PC-9 (cell line): ENCODE results near the gene CACNG8. TPM values are rescaled to one million over a fixed set of nuclear protein-coding genes. Genes with fewer than 3 reads are reported as not detected.
A peak's percentile ranks its signal among the peaks of the same experiment; 100 is the strongest.

Experiments used
- BruUV-seq: library from RNA; stranded (reverse); fragments of 400-500 nt; replicated peaks from 2 replicates; lab custom pipeline; 2021; lab: Mats Ljungman, UMichigan
- CTCF ChIA-PET: fragments of 300-600 bp; sonication (Branson Sonifier 250); formaldehyde crosslinking; loops from one replicate; lab custom pipeline; 2022; ENCODE audit warnings: antibody characterized with exemption; lab: Charles Lee
- POLR2A ChIA-PET: fragments of 300-600 bp; sonication (Branson Sonifier 250); formaldehyde crosslinking; loops from one replicate; lab custom pipeline; 2022; ENCODE audit warnings: antibody characterized with exemption; ENCODE audit not compliant: unreplicated experiment; lab: Charles Lee
- DNase-seq, 2 experiments: peaks; one replicate each; pipeline versions ENCODE4 v3.0.0 to v3.0.0-alpha.2; 2015 to 2022; ENCODE audit warnings: mixed read lengths in 1 of 2
- H2AFZ ChIP-seq: fragments of 200-600 bp; sonication (generic); 2 replicates; pipeline ENCODE4 v1.8.1; 2017; ENCODE audit warnings: antibody characterized with exemption
- H3F3A ChIP-seq: fragments of 200-600 bp; sonication (generic); 2 replicates; pipeline ENCODE4 v1.8.1; 2017; ENCODE audit warnings: antibody characterized with exemption, mild to moderate bottlenecking, low read depth; ENCODE audit not compliant: insufficient read depth
- H3K27ac ChIP-seq: fragments of 200-600 bp; sonication (generic); 2 replicates; pipeline ENCODE4 v1.6.1; 2016; ENCODE audit warnings: mixed run types
- H3K27me3 ChIP-seq: fragments of 200-600 bp; sonication (generic); 2 replicates; pipeline ENCODE4 v1.6.1; 2016; ENCODE audit warnings: low read depth, mixed run types; ENCODE audit not compliant: insufficient read depth
- H3K36me3 ChIP-seq: fragments of 200-600 bp; sonication (generic); 2 replicates; pipeline ENCODE4 v1.6.1; 2016; ENCODE audit warnings: low read depth, mixed run types
- H3K4me1 ChIP-seq: fragments of 200-600 bp; sonication (generic); replicated peaks from 2 replicates; pipeline ENCODE4 v1.6.1; 2016; ENCODE audit warnings: mixed run types; ENCODE audit not compliant: insufficient read depth
- H3K4me2 ChIP-seq: fragments of 200-600 bp; sonication (generic); 2 replicates; pipeline ENCODE4 v1.6.1; 2017; ENCODE audit warnings: mixed run types
- H3K4me3 ChIP-seq: fragments of 200-600 bp; sonication (generic); 2 replicates; pipeline ENCODE4 v1.6.1; 2016; ENCODE audit warnings: mixed run types
- H3K79me2 ChIP-seq: fragments of 200-600 bp; sonication (generic); 2 replicates; pipeline ENCODE4 v1.6.1; 2017; ENCODE audit warnings: low read depth, mixed run types
- H3K9me2 ChIP-seq: fragments of 200-600 bp; sonication (generic); 2 replicates; pipeline ENCODE4 v1.8.1; 2017; ENCODE audit warnings: mild to moderate bottlenecking; ENCODE audit not compliant: insufficient read depth
- H3K9me3 ChIP-seq: fragments of 200-600 bp; sonication (generic); 2 replicates; pipeline ENCODE4 v1.8.1; 2016; ENCODE audit warnings: low read depth; ENCODE audit not compliant: insufficient read depth
- H4K20me1 ChIP-seq: fragments of 200-600 bp; sonication (generic); 2 replicates; pipeline ENCODE4 v1.8.1; 2017; ENCODE audit not compliant: insufficient read depth
- CTCF ChIP-seq: fragments of 200-600 bp; sonication (generic); conservative IDR thresholded peaks from 2 replicates; pipeline ENCODE4 v1.6.1; 2017; ENCODE audit warnings: mixed run types, antibody characterized with exemption, mild to moderate bottlenecking, moderate library complexity
- EZH2 ChIP-seq: fragments of 200-600 bp; sonication (generic); IDR thresholded peaks from 2 replicates; pipeline ENCODE4 v1.8.0; 2017; ENCODE audit warnings: antibody characterized with exemption, low read depth
- intact Hi-C: fragments of 100-400 bp; cut with micrococcal nuclease; formaldehyde crosslinking; loops from one replicate; pipeline ENCODE4 v1.10.0; 2022; ENCODE audit not compliant: unreplicated experiment
- total RNA-seq: library from RNA; stranded (reverse); gene quantifications from 2 replicates; pipeline ENCODE4 v1.2.3, GENCODE V29; 2021

Gene CACNG8
- total RNA-seq, 1 experiment from 2014 or later: 2.9 TPM

GRCh38 chr19:54002495-54003315 is 40.0 kb downstream of the CACNG8 start:
- Histone ChIP-seq H3K27ac (peak overlapping the region; percentile 78), H3K4me2 (peak overlapping the region; percentile 63), H3K9me2 (no peaks in the 10 kb centered on the region), H3K4me1 (peaks cover 55% of the 10 kb centered on the region), H3K9me3 (no peaks in the 10 kb centered on the region), H3F3A (peaks cover 55% of the 10 kb centered on the region), H2AFZ (0 out of 2 replicates have a peak overlapping the region, but pooled peaks have one; percentile 0), H3K4me3 (peak overlapping the region; percentile 34; the same call in 1 of the 2 replicates), H3K36me3 (no peaks in the 10 kb centered on the region; the same call in 1 of the 2 replicates), H3K27me3 (no peaks in the 10 kb centered on the region), H3K79me2 (no peaks in the 10 kb centered on the region), H4K20me1 (no peaks in the 10 kb centered on the region)
- BruUV-seq: no TSS peak
- ChIA-PET CTCF (interaction anchor here (0.6 kb wide), 1 partner anchor 94 kb away, joined by 5 read pairs; no protein-coding TSS in a partner anchor), POLR2A (interaction anchor here (0.6 kb wide), 1 partner anchor 22 kb away, joined by 3 read pairs; no protein-coding TSS in a partner anchor)
- intact Hi-C loops: no loop called here
- TF ChIP-seq EZH2: no peak
- peak in 1 of 2 experiments; percentile 93 for DNase-seq

DNA sequence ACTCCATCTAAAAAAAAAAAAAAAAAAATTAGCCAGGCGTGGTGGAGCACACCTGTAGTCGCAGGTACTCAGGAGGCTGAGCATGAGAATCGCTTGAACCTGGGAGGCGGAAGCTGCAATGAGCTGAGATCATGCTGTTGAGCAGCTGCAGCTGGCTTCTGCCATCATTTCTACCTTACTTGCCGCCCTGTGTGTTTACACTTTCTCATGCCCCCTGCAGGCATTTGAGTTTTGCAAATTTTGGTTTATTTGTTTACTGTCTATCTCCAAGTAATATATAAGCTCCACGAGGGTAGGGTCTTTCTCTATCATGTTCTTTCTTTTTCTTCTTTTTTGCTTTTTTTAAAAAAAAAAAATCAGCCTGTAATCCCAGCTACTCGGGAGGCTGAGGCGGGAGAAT is 46.7 kb downstream of the CACNG8 start:
- H3K4me3 ChIP-seq: no peak overlapping the region
- CTCF ChIA-PET: interaction anchor here (0.7 kb wide), 2 partner anchors 21 to 641 kb away, joined by 7 read pairs; no protein-coding TSS in a partner anchor
- no peaks in the 10 kb centered on the region for H3K9me3 ChIP-seq
- no TSS peak for BruUV-seq
- no peaks in the 10 kb centered on the region for H3K36me3 ChIP-seq
- no peak overlapping the region for H2AFZ ChIP-seq
- H3K4me2 ChIP-seq: peak overlapping the region; percentile 62
- TF ChIP-seq CTCF (peak; percentile 23; the same call in 1 of the 2 replicates), EZH2 (no peak)
- H3K27ac ChIP-seq: peak overlapping the region; percentile 89
- H3K27me3 ChIP-seq: no peaks in the 10 kb centered on the region
- no peaks in the 10 kb centered on the region for H3K79me2 ChIP-seq
- POLR2A ChIA-PET: interaction anchor here (0.7 kb wide), 1 partner anchor 40 kb away, joined by 8 read pairs; no protein-coding TSS in a partner anchor
- H4K20me1 ChIP-seq: no peaks in the 10 kb centered on the region
- intact Hi-C loops: no loop called here
- peaks cover 43% of the 10 kb centered on the region for H3K4me1 ChIP-seq
- peaks cover 52% of the 10 kb centered on the region for H3F3A ChIP-seq
- DNase-seq: no peak
- no peaks in the 10 kb centered on the region for H3K9me2 ChIP-seq

GRCh38 chr19:54010474-54010873 is 47.7 kb downstream of the CACNG8 start:
- Histone ChIP-seq H2AFZ (no peak overlapping the region), H3K4me3 (no peak overlapping the region), H3K36me3 (no peaks in the 10 kb centered on the region), H3K27ac (no peak overlapping the region), H3K4me2 (no peak overlapping the region), H3K27me3 (no peaks in the 10 kb centered on the region), H3K79me2 (no peaks in the 10 kb centered on the region), H3K9me2 (no peaks in the 10 kb centered on the region), H3F3A (peaks cover 54% of the 10 kb centered on the region), H4K20me1 (no peaks in the 10 kb centered on the region), H3K9me3 (no peaks in the 10 kb centered on the region), H3K4me1 (peaks cover 43% of the 10 kb centered on the region)
- intact Hi-C loops: no loop called here
- no peak for DNase-seq
- POLR2A ChIA-PET: no interaction called here
- TF ChIP-seq EZH2 (no peak), CTCF (no peak)
- no TSS peak for BruUV-seq
- CTCF ChIA-PET: interaction anchor here (0.7 kb wide), 1 partner anchor 157 kb away, joined by 4 read pairs; no protein-coding TSS in a partner anchor
